Astrocyte of the cerebellum (primary cell): Measurements from ENCODE around the gene TSFM.
A peak's percentile ranks its signal among the peaks of the same experiment; 100 is the strongest.

Experiments used
- DNase-seq: peaks from one replicate; pipeline ENCODE4 v3.0.0-alpha.2; 2011; ENCODE audit warnings: low read depth
- H3K4me3 ChIP-seq: 2 replicates; pipeline ENCODE4 v1.5.1; 2011; ENCODE audit warnings: mild to moderate bottlenecking, low read depth, low read length, moderate library complexity
- in situ Hi-C: cut with HindIII; loops from 2 replicates; pipeline ENCODE4 v1.10.0; 2017; ENCODE audit warnings: low sequenced_read_pairs
- TF ChIP-seq, protein P1 (sequence below): IDR thresholded peaks from 2 replicates; pipeline ENCODE4 v1.5.1; 2012; ENCODE audit warnings: low read length, low read depth, moderate library complexity, mild to moderate bottlenecking; ENCODE audit errors: missing control alignments

Gene TSFM

DNA sequence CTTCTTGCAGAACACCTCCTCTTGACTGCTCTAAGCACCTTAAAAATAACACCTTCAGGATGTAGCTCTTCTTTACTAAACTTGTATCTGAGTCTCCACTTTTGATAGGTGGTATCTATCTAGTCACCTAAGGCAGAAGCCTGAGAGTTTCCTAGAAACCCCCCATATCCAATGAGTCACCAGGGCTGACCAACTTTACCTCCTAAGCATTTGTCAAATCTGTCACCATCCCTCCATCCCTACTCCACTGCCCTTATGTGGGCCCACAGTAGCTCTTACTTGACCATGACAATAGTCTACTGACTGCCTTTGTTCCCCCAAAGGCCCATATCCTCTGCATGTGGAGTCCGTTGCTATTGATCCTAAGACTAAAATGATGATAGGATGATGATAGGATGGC is 20.0 kb downstream of the TSFM start:
- DNase-seq, result no peak
- in situ Hi-C loops, result no loop called here
- TF ChIP-seq, protein P1, sequence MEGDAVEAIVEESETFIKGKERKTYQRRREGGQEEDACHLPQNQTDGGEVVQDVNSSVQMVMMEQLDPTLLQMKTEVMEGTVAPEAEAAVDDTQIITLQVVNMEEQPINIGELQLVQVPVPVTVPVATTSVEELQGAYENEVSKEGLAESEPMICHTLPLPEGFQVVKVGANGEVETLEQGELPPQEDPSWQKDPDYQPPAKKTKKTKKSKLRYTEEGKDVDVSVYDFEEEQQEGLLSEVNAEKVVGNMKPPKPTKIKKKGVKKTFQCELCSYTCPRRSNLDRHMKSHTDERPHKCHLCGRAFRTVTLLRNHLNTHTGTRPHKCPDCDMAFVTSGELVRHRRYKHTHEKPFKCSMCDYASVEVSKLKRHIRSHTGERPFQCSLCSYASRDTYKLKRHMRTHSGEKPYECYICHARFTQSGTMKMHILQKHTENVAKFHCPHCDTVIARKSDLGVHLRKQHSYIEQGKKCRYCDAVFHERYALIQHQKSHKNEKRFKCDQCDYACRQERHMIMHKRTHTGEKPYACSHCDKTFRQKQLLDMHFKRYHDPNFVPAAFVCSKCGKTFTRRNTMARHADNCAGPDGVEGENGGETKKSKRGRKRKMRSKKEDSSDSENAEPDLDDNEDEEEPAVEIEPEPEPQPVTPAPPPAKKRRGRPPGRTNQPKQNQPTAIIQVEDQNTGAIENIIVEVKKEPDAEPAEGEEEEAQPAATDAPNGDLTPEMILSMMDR, result no peak
- no peak overlapping the region for H3K4me3 ChIP-seq

DNA sequence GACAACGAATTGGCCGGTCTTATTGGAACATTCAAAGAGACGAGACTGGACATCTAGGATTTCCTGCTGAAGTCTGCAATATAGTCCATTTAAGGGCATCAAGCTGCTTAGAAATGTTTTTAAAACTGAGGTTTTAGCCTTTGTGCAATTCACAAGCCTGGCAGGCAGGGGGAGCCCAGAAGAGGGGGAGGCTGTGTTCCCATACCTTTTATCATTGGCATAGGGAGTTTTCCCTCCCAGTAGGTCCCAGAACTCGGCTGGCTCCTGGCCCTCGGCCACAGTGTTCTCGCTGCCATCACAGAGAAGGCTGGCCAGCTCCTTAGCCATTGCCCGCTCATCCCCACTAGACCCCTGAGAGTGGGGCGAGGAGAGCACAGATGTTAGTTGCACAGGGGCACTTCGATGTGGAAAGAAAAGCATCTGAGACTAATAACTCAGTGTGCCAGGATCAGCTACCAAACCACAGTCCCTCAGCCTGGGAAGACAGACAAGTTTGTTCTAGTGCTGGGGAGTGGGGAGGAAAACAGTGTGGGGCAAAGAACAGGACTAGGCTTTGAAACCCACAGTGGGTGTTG is 20.8 kb downstream of the TSFM start:
- in situ Hi-C loops, result no loop called here
- H3K4me3 ChIP-seq, result no peak overlapping the region
- TF ChIP-seq, protein P1, result peak; percentile 83
- DNase-seq, result peak; percentile 16

DNA sequence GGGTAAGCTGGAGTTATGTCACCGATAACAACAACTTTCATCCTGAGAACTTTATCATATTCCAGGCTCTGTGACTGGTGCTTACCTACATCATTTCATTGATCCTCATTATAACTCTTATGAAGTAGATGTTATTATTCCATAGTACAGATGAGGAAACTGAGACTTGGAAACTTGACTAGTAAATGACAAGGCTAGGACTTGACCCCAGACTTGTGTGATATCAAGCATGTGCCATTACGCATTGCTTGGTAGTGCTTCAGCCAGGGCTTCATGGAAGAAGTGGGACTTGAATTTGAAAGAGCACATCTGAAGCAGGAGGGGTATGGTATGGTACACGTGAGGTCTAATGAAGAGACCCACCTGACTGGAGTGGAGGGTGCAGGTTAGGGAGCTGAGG is 24.1 kb downstream of the TSFM start:
- TF ChIP-seq, protein P1, result no peak
- no peak overlapping the region for H3K4me3 ChIP-seq
- in situ Hi-C loops, result no loop called here
- no peak for DNase-seq

DNA sequence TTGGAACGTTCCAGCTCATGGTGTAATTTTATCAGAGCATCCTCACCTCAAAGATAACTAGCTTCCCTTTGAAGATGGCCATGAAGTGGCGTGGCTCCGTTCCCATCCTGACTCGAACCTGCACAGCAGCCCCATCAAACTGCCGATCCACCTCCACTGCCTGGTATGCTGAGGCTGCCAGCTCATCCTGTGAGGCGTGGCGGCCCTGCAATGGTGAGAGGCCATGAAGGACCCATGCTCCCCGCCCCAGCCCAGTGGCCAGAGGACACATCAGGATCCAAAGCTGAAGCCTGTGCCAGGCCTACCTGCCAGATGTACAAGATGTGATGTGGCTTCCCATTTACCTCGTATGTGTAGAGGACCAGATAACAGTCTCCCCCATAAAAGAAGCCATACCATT is 24.7 kb downstream of the TSFM start:
- in situ Hi-C loops, result no loop called here
- TF ChIP-seq, protein P1, result no peak
- H3K4me3 ChIP-seq, result no peak overlapping the region
- no peak for DNase-seq

DNA sequence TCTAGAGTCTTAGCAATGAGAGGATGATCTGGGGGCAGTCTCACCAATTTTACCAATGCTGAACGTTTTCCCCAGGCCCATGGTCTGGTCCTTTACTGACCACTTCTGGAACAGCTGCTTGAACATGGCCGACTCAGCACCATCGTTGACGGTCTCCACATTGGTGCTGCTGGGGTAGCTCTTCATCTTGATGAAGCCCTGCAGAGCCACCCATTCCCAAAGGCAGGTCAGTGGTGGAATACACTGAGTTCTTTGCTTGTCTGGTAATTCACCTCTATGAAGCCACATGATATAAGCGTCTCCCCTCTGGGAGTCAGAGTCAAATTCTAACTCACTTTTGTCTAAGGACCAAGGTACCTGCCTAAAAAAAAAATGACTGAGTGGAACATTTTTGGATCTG is 25.8 kb downstream of the TSFM start:
- H3K4me3 ChIP-seq, result no peak overlapping the region
- in situ Hi-C loops, result no loop called here

DNA sequence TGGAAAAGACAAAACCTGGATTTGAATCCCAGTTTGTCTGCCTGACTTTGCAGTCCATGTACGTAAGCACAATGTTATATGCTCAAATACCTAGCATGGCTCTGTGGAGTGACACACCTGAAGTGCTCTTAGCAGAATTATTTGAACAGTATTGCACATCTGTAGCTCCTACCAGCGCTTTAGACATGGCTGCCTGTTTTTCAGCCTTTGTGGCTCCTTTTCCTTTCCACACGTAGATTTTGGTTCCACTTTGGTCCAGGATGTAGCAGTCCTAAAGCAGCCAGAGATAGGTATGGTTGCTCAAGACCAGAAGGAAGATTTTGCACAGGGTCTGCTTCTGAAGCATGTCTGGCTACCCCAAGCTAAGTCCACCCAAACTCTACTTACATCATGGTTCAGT is 26.8 kb downstream of the TSFM start:
- in situ Hi-C loops, result no loop called here
- no peak for DNase-seq
- TF ChIP-seq, protein P1, result no peak
- no peak overlapping the region for H3K4me3 ChIP-seq

More for the DNA sequence above, 25.8 kb downstream of the TSFM start:
- TF ChIP-seq, protein P1, result no peak
- no peak for DNase-seq

DNA sequence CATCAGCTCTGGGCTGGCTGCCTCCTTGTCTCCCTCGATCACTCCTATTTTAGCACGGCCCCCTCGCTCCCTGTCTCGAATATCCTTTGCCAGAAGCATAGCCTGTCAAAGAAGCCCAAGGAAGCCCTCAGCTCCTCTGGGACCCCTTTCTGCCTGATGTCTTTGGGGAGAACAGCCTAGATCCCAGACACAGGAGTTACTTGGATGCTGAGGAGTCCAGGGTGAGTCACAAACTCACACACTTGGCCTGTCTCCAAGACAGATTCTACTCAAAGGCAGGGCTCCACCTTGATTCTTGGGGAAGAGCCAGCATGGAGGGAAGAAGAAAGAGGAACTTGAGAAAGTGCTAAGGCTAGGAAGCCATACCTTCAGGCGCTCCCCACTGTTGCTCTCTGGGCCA is 27.9 kb downstream of the TSFM start:
- H3K4me3 ChIP-seq, result no peak overlapping the region
- in situ Hi-C loops, result no loop called here
- TF ChIP-seq, protein P1, result no peak
- peak; percentile 59 for DNase-seq
